ENCODE results near the gene PRDM15. TPM values are rescaled to one million over a fixed set of nuclear protein-coding genes. Genes with fewer than 3 reads are reported as not detected.
A peak's percentile ranks its signal among the peaks of the same experiment; 100 is the strongest.
"Not testable (repeated sequence)": the region's sequence is repeated elsewhere in the genome, so short reads cannot be mapped to it uniquely, and the experiment has no call there.

PRDM15 gene
- total RNA-seq, 1 experiment from 2014 or later = 2.4 TPM

- DNase-seq (ENCODE audit: low read depth) = no peak
Observed at GRCh38 chr21:41806773-41807172, 72.4 kb downstream of the PRDM15 start.

- no peak for DNase-seq (ENCODE audit: low read depth)
Observed at GRCh38 chr21:41805643-41806042, 73.5 kb downstream of the PRDM15 start.

GRCh38 chr21:41805038-41805437 is 74.1 kb downstream of the PRDM15 start:
- no peak for DNase-seq (ENCODE audit: low read depth)

- DNase-seq (ENCODE audit: low read depth) = no peak
Observed at GRCh38 chr21:41804381-41804780, 74.8 kb downstream of the PRDM15 start.

- peak; percentile 92 for DNase-seq (ENCODE audit: low read depth)
Observed at GRCh38 chr21:41803316-41803715, 75.8 kb downstream of the PRDM15 start.

- peak; percentile 84 for DNase-seq (ENCODE audit: low read depth)
Observed at GRCh38 chr21:41802684-41803083, 76.5 kb downstream of the PRDM15 start.

GRCh38 chr21:41802198-41802584 is 77.0 kb downstream of the PRDM15 start:
- DNase-seq (ENCODE audit: low read depth) = no peak

GRCh38 chr21:41801321-41802197 is 77.6 kb downstream of the PRDM15 start:
- DNase-seq (ENCODE audit: low read depth) = no peak

- no peak for DNase-seq (ENCODE audit: low read depth)
Observed at GRCh38 chr21:41800425-41801320, 78.5 kb downstream of the PRDM15 start.

GRCh38 chr21:41799763-41800162 is 79.4 kb downstream of the PRDM15 start:
- DNase-seq (ENCODE audit: low read depth) = no peak

- DNase-seq (ENCODE audit: low read depth) = no peak
Observed at GRCh38 chr21:41798326-41798725, 80.8 kb downstream of the PRDM15 start.

GRCh38 chr21:41796476-41797080 is 82.6 kb downstream of the PRDM15 start:
- DNase-seq (ENCODE audit: low read depth) = no peak

- DNase-seq (ENCODE audit: low read depth) = no peak
Observed at GRCh38 chr21:41795726-41796125, 83.4 kb downstream of the PRDM15 start.

- DNase-seq (ENCODE audit: low read depth) = no peak
Observed at GRCh38 chr21:41794600-41794999, 84.5 kb downstream of the PRDM15 start.

GRCh38 chr21:41792711-41793110 is 86.4 kb downstream of the PRDM15 start:
- no peak for DNase-seq (ENCODE audit: low read depth)

GRCh38 chr21:41786509-41786987 is 92.6 kb downstream of the PRDM15 start:
- DNase-seq (ENCODE audit: low read depth) = peak; percentile 99

GRCh38 chr21:41785262-41785661 is 93.9 kb downstream of the PRDM15 start:
- not testable (repeated sequence) for DNase-seq (ENCODE audit: low read depth)

- no peak for DNase-seq (ENCODE audit: low read depth)
Observed at GRCh38 chr21:41784456-41785102, 94.6 kb downstream of the PRDM15 start.

GRCh38 chr21:41783476-41784180 is 95.5 kb downstream of the PRDM15 start:
- DNase-seq (ENCODE audit: low read depth) = peak; percentile 93

- no peak for DNase-seq (ENCODE audit: low read depth)
Observed at GRCh38 chr21:41781050-41781410, 98.1 kb downstream of the PRDM15 start.

Data from RPMI7951 (cell line).